Esophagus mucosa (tissue), 1 donor: Measurements from ENCODE around the gene FLRT3. TPM values are rescaled to one million over a fixed set of nuclear protein-coding genes. Genes with fewer than 3 reads are reported as not detected.

ENCODE experiments used
- ATAC-seq: fragments of 200-7000 bp; cut with Tn5 transposase; one replicate; pipeline ENCODE4 v1.9.1; 2020
- total RNA-seq: library from RNA; stranded (reverse); gene quantifications from one replicate; pipeline ENCODE4 v1.2.4, GENCODE V29; 2023
- donor health status: DM: yes; HTN: yes; CAD: no.

FLRT3 gene
- total RNA-seq = 3.0 TPM

DNA sequence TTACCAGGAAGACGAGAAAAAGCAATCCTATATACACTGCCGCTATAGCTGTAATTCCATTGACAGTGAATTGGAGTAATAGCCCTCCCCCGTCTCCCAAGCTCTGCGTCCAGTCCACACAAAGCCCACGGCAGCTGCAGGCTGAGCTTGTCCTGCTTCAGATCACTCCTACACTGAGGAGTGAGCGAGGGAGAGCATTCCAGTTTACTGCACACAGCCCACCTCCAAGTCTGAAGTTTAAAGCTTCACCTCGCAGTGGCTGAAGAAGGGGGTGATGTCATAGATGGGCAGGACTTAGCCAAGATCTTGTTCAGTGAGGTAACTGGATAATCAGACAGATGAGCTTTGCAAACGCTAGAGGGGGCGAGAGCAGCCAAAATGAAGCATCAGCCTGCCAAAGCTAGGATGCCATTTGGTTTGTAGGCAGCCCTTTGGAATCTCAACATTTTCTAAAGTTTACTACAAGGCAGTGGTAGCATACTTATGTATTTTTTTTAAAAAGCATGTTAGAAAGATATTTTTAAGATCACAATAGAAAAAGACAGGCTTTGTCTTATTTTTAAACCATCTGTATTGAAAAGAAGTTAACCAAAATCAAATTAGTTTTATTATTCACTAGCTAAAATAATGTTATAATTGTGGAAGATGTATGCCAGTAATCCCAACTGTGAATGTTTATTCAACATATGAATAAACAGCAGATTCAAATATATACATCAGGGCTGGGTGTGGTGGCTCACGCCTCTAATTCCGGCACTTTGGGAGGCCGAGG, at the start of gene FLRT3:
FLRT3 (minus strand) TSS at position 213 of the 772 bp plus-strand sequence. CDS start 10,106 bp downstream, outside the sequence.
- peak; percentile 95 for ATAC-seq

DNA sequence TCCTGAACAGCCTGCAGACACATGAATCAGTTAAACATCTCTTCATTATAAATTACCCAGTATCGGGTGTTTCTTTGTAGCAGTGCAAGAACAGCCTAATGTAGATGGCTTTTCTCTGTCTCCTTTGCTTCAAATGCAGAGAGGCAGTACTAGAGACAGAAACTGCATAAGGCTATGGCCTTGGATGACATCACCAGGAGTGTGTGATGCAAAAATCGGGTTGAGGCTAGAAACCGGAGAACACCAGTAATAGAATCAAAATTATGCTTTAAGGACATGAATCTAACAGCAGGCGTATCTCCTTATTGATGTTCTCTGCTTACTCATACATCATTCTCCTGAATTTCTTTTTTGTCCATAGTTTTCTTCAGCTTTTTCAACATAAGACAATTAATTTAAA, 49.3 kb upstream of the FLRT3 start:
- no peak for ATAC-seq

DNA sequence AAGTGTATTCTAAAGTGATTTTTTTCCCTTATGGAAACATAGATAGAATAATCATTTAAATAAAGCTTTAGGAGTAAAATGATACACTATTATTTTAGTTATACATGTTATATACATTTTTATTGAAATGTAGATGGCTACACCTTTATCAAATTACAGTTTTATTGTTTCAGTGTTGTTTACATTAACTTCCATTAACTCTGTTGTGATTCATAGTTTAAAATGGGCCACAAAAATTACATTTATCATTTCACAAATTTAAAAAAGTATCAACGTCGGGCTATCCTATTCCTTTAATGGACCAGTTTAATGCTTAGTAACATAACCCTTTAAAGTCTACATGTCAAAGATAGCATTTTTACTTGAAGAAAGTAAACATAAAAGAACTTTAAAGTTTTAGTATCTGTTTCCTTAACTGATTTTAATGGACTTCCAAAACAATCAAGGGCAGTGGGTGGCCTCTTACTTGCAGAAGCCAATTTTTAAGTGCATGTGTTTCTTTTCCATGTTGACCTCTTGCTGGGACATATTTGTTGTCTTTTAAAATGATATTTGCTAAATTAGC, 47.8 kb upstream of the FLRT3 start:
- no peak for ATAC-seq

DNA sequence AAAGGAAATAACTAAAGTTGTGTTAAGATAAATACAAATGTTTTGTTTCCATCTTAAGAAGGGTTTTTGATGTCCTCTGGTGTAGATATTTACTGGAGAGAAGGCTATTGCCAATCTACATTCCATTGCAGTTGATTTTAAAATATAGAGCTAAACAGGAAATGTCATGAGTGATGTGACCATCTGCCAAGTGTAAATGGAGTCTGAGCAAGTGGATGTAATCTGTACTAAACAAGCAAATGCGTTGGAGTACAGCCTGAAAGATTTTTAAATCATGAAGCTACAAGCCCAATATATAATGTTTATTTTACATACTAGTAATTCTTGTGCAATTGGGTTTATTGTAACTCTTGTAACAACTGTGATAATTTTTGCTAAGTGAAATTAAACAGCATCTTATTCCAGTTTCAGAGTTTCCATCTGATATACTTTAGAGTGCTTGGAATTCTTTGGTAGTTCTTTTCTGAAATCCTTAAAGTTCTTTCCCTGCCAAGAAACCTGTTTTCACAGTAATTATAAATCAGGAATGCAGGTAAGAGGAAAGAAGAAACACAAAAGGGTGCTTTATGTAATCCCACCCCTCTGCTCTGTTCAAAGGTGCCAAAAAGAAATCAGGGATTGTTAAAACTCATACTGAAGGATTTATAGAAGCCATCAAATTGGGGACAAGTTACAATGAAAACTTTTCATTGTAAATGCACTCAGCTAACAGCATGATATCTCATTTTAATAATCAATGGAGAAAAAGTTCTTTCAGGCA, 47.2 kb upstream of the FLRT3 start:
- ATAC-seq = no peak

DNA sequence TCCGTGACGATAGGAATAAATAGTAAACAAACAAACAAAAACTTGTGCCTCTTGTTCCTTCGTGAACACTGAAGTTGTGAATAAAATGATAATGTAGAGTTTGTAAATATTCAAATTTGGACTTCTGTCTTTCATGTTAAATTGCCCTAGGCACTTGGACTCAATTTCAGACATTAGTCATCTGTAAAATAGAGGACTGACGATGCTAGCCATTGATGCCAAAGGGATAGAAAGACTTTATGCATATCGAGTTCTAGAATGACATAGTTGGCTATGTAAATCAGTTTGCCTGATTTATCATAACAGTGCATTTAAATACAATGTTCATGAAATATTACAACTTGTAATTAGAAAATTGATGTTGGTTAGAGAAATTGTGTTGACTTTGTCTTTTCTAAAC, 45.9 kb upstream of the FLRT3 start:
- ATAC-seq = no peak

DNA sequence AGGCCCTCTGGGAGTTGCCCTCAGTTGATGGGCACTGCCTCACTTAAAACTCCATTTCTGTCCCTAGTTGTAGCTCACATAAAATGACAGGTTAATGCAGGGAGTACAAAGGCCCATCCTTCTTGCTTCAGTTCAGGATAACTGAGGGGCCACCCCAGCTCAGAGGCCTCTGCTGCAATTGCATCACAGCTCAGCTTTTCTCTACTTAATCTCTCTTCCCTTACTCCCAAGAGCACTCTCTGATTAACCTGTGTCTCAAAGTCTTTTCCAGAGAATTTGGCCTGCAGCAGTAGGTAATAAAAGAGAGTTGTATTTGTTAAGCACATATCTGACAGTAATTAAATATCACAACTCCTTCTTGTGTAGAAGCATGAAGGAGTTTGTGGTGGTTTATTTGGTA, 40.9 kb upstream of the FLRT3 start:
- ATAC-seq = no peak

DNA sequence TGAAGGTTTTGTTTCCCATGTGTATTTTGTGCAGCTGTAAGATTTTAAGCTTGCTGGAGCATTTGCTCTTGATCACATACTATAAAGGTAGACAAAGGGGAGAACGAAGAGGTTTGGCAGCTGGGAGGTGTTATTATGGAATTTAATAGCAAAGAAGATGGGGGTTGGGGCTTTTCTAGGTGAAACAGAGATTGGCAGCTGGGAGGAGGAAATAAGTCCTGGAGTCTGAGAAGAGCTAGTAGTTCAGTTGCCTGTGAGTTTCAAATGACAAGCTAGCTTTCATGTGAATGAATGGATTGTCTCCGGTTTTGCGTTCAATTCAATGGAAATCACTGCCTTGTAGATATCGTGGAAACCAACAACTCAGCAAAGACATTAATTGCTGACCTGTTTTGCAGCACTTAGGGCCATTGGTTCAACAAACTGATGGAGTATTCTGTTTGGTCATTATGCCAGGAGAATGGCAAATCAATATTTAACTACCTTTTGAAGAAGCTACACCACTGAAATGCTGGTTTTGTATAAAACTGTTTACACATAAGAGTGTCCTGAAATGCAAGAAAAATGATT, 38.1 kb upstream of the FLRT3 start:
- ATAC-seq = no peak

DNA sequence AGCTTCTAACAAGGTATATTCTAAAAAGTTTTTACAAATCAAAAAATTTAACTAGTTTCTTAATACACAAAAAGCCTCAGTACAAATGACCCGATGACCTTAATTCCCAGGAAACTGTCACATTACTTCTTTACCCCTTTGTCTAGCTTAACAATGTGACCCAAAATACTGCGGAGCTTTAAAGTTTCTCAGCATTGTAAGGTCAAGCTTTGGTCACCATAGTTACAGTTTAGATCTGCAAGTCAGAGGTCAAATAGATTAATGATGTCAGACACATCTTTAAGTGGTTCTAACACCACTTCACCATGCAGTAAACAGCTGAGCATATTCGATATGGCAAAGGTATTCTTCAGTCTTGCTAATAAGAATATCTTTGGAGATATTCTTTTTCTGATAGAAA, 36.8 kb upstream of the FLRT3 start:
- ATAC-seq = no peak

DNA sequence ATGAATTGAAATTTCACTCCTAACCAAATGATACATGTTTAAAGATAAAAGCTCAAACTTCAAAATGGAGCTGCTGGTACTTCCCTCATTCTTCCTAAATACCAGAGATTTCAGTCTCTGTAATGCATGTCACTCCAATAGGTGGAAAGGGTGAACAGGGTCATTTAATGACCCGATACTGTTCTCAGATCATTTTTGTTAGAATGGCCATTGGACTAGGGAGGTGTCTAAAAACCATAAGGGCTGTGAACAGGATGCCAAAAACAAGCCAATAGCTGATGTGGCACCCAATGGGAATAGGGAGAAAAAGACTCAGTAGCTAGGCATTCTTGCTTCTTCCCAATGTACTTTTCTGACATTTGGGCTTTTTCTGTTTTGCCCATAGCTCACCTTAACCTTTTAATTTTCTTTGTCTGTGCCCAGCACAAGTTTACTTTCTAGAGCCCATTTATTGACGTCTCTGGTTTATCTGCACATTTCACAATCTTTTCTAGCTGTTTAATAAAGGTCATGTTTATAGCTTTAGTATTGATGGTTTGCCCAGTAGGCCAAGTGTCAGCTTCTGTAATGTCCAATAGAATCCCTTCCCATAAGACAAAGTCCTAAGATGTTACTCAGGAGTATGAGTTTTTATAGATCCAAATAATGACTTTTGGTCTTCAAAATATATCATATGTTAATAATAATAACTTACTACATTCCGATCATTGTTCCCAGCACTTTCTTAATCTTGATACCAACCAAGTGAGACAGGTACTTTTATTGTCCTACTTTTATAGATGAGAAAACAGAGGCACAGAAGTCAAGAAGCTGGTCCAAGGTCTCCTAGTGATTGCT, 24.3 kb upstream of the FLRT3 start:
- ATAC-seq = no peak

DNA sequence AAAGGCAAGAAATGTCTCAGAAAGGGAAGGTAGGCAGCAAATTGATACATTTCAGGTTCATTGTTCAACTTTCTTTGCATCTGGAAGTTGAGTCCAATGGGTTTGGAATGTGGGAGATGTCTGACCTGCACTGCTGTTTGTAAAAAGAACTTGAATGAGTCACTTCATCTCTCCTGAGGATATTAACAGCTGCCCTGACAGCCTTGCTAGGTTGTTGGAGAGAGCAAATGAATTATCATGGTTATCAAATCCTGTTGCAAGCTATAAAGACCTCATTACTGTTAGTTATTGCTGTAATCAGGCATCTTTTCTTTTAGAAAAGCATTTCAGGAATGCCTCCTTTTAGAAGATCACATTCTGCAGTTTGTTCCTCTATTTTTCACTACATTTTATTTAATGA, 23.0 kb upstream of the FLRT3 start:
- ATAC-seq = no peak

DNA sequence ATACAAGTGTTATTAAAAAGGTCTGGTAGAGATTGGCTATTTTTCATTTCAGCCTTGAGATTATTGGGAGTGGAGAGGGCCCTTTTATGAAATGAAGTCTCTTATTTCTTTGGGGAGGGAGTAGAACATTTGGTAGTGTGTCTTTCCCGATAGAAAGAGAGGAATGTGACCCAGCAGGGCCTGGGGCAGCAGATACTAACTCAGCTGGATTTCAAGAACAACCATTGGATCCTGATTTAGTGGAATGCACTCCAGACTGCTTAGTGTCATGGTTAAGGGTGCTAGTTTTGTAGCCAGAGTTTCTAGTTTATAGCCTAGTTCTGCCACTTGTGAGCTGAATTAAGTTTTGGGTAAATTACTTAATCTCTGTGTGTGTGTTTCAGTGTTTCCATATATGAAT, 18.4 kb upstream of the FLRT3 start:
- ATAC-seq = no peak

DNA sequence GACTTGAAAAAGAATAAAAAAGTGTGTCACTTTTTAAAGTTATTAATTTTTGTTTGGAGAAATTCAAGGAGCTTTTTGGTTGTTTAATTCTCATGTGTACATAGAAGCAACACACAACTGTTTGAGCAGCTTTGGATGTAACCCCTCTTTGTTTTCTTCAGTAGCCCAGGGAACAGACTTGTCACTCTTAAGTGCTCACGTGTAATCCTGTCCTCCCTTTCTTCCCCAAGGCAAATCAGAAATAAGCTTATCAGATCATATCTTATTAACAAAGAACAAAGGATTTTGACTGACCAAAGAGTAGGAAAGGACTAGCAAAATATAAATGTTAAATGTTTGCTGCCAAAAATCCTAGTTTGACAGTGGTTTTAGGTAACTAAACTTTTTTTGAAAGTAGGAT, 7.3 kb upstream of the FLRT3 start:
- ATAC-seq = no peak

DNA sequence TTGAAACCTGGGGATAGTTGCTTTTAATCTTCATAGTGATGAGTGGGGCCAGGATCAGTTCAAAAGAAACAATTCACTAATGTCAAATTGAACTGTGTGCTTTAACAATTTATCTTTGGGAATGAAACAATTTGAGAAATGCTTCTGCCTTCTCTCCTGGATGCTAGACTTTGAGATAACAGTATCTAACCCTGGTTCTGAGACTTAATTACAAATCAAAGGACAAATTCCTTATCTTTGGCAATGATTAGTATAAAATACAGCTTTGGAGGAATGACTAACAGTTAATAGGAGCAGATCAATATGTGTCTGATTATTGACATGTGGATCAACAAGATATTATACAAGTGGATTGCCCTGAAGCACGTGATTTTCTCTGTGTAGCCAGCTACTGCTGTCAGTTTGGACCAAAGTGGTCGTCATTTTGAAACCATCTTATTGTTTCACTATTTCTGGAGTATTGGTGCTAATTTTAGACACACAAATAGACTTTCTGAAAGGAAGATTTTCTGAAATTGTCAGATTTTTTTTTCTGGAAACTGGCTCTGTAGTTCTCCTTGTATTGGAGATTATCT, 6.2 kb upstream of the FLRT3 start:
- no peak for ATAC-seq

DNA sequence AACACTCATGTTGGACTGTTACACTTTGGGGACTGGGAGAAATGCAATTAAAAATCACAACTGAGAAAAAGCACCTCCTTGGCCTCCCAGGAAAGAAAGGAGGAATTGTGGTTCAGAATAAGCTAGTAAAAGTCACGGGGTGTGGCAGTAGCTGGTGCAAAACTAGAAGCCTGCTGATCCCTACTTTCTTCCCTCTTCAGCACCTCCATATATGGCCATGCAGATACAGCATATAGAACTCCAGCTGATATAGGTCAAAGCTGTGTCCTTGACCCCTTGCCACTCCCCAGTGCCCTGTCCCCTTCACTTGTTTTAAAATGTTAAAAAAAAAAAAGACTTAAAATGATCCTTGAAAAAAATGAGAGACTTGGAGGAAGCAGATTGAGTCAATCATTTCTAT, 5.5 kb upstream of the FLRT3 start:
- no peak for ATAC-seq

DNA sequence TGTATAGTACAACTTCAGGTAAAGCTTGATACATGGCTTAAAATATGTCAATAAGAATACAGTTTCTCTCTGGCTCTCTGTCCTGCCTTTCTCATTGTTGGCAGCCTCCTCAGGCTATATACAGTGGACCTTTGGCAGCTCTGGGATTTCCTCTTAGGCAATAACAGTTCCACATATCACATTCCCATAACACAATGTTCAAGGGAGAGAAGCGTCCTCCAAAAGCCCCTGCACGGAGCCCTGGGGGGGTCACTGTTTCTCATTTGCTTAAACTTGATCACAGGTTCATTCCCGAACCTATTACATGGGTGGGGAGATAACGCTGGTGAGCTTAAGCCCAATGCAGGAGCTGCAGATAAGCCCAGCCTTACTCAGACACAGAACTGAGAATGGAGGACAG, 4.4 kb upstream of the FLRT3 start:
- ATAC-seq = no peak

DNA sequence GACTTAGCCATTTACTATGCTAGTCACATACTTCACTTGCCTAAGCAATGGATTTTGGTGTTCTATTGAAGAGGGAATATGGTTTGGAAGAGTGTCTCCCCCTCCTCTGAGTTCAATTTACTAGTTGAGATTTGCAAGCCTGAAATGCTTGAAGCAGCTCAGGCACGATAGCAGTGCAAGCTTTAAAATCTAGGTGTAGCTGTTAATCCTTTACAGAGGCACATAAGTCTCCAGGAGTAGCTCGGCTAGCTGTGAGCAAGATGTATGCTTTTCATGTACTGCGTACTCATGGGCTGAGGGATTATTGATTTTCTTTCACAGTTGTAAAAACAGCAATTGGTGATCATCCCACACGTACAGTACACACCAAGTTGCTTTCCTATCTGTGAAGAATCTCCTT, 726 bp downstream of the FLRT3 start:
- peak; percentile 72 for ATAC-seq

DNA sequence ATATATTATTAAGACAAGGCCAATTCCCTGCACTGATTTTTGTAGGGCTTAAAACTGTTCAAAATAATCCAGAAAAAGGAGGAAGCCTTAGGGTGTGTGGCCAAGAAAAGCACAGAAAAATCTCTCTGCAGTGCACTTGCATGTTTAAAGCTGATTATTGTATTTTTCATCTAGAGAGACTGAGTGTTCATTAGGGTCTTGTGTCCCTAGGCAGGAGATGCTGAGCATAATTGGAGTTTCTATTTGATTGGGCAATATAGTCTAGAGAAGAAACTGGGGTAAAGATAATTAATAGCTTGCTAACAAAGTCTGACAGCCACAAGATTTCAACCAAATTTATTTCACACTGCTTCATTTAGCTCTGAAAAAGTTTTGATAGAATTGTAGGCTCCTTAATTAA, 2.4 kb downstream of the FLRT3 start:
- no peak for ATAC-seq

DNA sequence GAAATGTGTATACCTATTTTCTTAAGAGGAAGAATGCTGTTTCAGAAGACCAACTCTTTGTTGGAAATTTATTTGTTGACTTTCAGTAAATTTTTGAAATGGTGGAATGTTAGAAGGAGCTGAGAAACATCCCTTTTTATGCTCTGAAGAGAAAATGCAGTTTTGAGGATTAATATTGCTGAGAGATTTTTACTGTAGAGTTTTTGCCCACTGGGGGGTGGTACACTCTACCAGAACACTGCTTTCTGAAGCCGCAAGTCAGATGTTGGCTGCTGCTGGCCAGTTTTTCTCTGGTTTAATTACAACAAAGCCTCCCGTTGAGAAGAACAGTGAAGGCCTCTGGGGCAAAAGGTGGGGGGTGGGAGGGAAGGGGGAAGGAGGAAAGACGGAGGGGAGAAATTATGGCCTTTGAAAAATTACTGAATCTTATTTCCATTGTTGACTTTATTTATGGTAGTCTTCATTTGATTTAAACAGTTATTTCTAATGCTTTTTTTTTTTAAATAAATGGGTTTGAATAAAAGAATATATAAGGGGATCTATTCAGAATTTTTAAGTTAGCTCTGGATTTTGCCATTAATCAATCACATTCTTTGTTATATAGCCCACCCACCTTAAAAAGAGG, 3.0 kb downstream of the FLRT3 start:
- ATAC-seq = no peak

DNA sequence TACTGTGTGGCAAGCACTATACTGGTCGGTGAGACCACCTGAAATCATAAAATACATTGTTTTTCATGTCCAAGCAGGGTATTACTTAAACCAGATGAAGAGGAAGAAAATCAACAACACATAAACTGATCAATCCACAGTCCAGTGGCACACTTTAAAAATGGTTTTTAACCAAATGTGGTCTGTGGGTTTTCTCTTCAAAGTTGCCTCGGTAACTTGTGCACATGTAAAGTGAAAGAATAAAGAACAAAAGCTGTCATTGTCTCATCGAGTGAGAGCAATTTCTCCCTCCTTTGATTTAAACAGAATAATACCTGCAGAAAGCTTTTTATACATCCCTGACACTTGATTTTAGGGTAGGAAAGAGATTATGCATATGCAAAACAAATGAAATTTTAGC, 3.7 kb downstream of the FLRT3 start:
- ATAC-seq = no peak

DNA sequence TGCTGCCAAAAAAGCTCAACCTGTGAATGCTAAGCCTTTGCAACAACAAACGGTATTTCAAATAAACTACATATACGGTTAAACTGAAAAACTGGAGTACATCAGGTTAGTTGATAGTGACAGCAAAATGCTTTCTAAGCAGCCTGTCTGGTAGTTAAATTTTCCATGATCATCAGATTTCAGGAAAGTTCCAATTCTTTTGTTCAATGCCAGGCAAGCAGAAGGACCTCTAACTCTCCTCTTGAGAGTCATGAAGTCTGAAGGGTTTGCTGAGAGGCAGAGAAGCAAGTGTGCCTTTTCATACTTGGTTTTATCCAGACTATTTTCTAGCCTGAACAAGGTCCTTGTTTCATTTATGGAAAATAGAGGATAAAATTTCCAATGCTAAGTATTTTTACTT, 4.5 kb downstream of the FLRT3 start:
- no peak for ATAC-seq

DNA sequence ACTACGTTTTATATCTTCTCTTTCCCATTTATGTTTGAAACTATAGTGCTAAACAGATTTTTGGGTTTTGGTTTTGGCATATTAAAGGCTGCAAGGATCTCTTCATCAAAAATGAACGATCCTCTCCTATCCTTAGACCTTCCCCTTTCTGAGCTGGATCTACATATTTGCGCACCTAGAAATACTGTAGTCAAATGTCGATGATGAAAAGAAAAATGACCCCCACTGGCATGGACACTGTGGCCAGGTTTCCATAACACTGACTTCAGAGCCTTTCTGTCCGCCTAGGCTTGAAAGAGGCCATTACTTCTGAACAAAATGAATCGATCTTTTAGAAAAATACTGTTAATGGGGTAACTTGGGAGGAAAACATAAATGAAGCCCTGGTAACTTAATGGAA, 5.8 kb downstream of the FLRT3 start:
- ATAC-seq = no peak

DNA sequence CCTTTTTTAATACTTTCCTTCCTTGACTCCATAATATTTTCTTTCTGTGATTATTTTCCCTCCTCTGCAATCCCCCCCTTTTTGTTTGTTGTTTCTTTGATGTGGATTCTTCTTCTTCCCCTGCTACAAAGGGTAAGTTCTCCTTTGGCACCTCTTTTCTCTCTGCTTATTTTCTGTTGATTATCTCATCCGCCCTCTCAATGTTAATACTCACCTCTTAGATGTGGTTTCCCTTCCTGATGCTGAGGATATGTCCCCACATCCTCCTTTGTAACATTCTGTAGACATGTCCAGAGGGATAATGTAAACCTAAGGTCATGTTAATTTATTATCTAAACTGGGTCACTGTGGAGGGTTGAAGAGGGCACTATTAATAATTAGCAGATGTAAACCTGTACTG, 17.7 kb downstream of the FLRT3 start:
- ATAC-seq = no peak
